Loucy (cell line): ENCODE measurements around the gene MYL10.
"Not testable (repeated sequence)": the region's sequence is repeated elsewhere in the genome, so short reads cannot be mapped to it uniquely, and the experiment has no call there.

Source experiments
- H2AFZ ChIP-seq: fragments of 200-600 bp; sonication (generic); 2 replicates; pipeline ENCODE4 v1.6.0; 2016; ENCODE audit warnings: antibody characterized with exemption, mild to moderate bottlenecking, low read length, moderate library complexity
- H3F3A ChIP-seq: fragments of 200-600 bp; 2 replicates; pipeline ENCODE4 v1.6.0; 2016; ENCODE audit warnings: antibody characterized with exemption, low read depth, mild to moderate bottlenecking
- H3K27me3 ChIP-seq: fragments of 200-600 bp; sonication (generic); 2 replicates; pipeline ENCODE4 v1.6.1; 2014; ENCODE audit warnings: low read length, mild to moderate bottlenecking; ENCODE audit not compliant: insufficient read depth, poor library complexity, severe bottlenecking
- H3K36me3 ChIP-seq: fragments of 200-600 bp; sonication (generic); 2 replicates; pipeline ENCODE4 v1.6.1; 2016; ENCODE audit warnings: low read length; ENCODE audit not compliant: insufficient read depth
- H3K4me1 ChIP-seq: fragments of 200-600 bp; sonication (generic); 2 replicates; pipeline ENCODE4 v1.5.1; 2014; ENCODE audit warnings: low read length, mild to moderate bottlenecking; ENCODE audit not compliant: insufficient read depth, poor library complexity, severe bottlenecking
- H3K4me2 ChIP-seq: fragments of 200-600 bp; sonication (generic); 2 replicates; pipeline ENCODE4 v1.6.0; 2014; ENCODE audit warnings: antibody characterized with exemption, low read length, low read depth, mild to moderate bottlenecking; ENCODE audit not compliant: poor library complexity, severe bottlenecking
- H3K4me3 ChIP-seq: fragments of 200-600 bp; sonication (generic); 2 replicates; pipeline ENCODE4 v1.5.1; 2014; ENCODE audit warnings: low read length, mild to moderate bottlenecking, mixed read lengths; ENCODE audit not compliant: poor library complexity, severe bottlenecking
- H3K79me2 ChIP-seq: fragments of 200-600 bp; sonication (generic); 2 replicates; pipeline ENCODE4 v1.6.1; 2014; ENCODE audit warnings: low read length; ENCODE audit not compliant: insufficient read depth
- H3K9ac ChIP-seq: fragments of 200-600 bp; sonication (generic); 2 replicates; pipeline ENCODE4 v1.6.0; 2014; ENCODE audit warnings: mild to moderate bottlenecking, low read depth, low read length, moderate library complexity; ENCODE audit not compliant: poor library complexity, severe bottlenecking
- H3K9me2 ChIP-seq: fragments of 200-600 bp; sonication (generic); replicated peaks from 2 replicates; pipeline ENCODE4 v1.6.1; 2016; ENCODE audit warnings: low read depth, low read length, mixed read lengths
- H3K9me3 ChIP-seq: fragments of 200-600 bp; sonication (generic); 2 replicates; pipeline ENCODE4 v1.6.1; 2014; ENCODE audit warnings: mild to moderate bottlenecking, antibody characterized with exemption, low read length, low read depth; ENCODE audit not compliant: insufficient read depth
- H4K20me1 ChIP-seq: fragments of 200-600 bp; sonication (generic); 2 replicates; pipeline ENCODE4 v1.6.0; 2014; ENCODE audit warnings: antibody characterized with exemption, low read length, mild to moderate bottlenecking; ENCODE audit not compliant: insufficient read depth, poor library complexity, severe bottlenecking
- CTCF ChIP-seq: fragments of 200-600 bp; sonication (generic); conservative IDR thresholded peaks from 2 replicates; pipeline ENCODE4 v1.5.1; 2014; ENCODE audit warnings: mild to moderate bottlenecking, antibody characterized with exemption, low read length
- EZH2phosphoT487 ChIP-seq: fragments of 200-600 bp; IDR thresholded peaks from 2 replicates; pipeline ENCODE4 v1.6.1; 2018; ENCODE audit warnings: antibody characterized with exemption, mild to moderate bottlenecking, moderate library complexity, borderline replicate concordance

Gene MYL10

GRCh38 chr7:101608772-101609713, 20.1 kb downstream of the MYL10 start:
- H3F3A ChIP-seq: no peaks in the 10 kb centered on the region
- no peaks in the 10 kb centered on the region for H3K9me2 ChIP-seq
- H3K9ac ChIP-seq: no peak overlapping the region
- no peaks in the 10 kb centered on the region for H3K4me1 ChIP-seq
- no peaks in the 10 kb centered on the region for H3K79me2 ChIP-seq
- no peak overlapping the region for H3K4me3 ChIP-seq
- H2AFZ ChIP-seq: no peak overlapping the region
- no peaks in the 10 kb centered on the region for H3K9me3 ChIP-seq
- H4K20me1 ChIP-seq: no peaks in the 10 kb centered on the region
- no peak overlapping the region for H3K4me2 ChIP-seq
- TF ChIP-seq CTCF: no peak
- TF ChIP-seq EZH2phosphoT487: no peak
- H3K27me3 ChIP-seq: no peaks in the 10 kb centered on the region
- H3K36me3 ChIP-seq: no peaks in the 10 kb centered on the region

GRCh38 chr7:101606498-101606923, 22.6 kb downstream of the MYL10 start:
- no peak overlapping the region for H2AFZ ChIP-seq
- H3F3A ChIP-seq: no peaks in the 10 kb centered on the region
- H3K4me1 ChIP-seq: no peaks in the 10 kb centered on the region
- H3K4me3 ChIP-seq: no peak overlapping the region
- no peak overlapping the region for H3K4me2 ChIP-seq
- H3K9me3 ChIP-seq: no peaks in the 10 kb centered on the region
- TF ChIP-seq CTCF (no peak), EZH2phosphoT487 (no peak)
- no peaks in the 10 kb centered on the region for H3K36me3 ChIP-seq
- no peak overlapping the region for H3K9ac ChIP-seq
- no peaks in the 10 kb centered on the region for H4K20me1 ChIP-seq
- no peaks in the 10 kb centered on the region for H3K79me2 ChIP-seq
- no peaks in the 10 kb centered on the region for H3K9me2 ChIP-seq
- H3K27me3 ChIP-seq: no peaks in the 10 kb centered on the region

- no peaks in the 10 kb centered on the region for H3K36me3 ChIP-seq
- TF ChIP-seq CTCF: no peak
- no peak for TF ChIP-seq EZH2phosphoT487
Observed at GRCh38 chr7:101605611-101606497, 23.2 kb downstream of the MYL10 start.

GRCh38 chr7:101604934-101605332, 24.2 kb downstream of the MYL10 start:
- H3K36me3 ChIP-seq, H3K9ac ChIP-seq, H3K9me3 ChIP-seq, H2AFZ ChIP-seq, H3K27me3 ChIP-seq, H3K79me2 ChIP-seq, H4K20me1 ChIP-seq, H3K4me3 ChIP-seq, H3F3A ChIP-seq, H3K9me2 ChIP-seq, H3K4me1 ChIP-seq, H3K4me2 ChIP-seq: not testable (repeated sequence)

More at GRCh38 chr7:101605611-101606497, 23.2 kb downstream of the MYL10 start:
- no peaks in the 10 kb centered on the region for H3K27me3 ChIP-seq
- no peak overlapping the region for H3K4me2 ChIP-seq
- H3K4me1 ChIP-seq: no peaks in the 10 kb centered on the region
- no peaks in the 10 kb centered on the region for H3F3A ChIP-seq
- no peak overlapping the region for H3K4me3 ChIP-seq
- no peaks in the 10 kb centered on the region for H3K9me2 ChIP-seq
- no peaks in the 10 kb centered on the region for H3K79me2 ChIP-seq
- no peak overlapping the region for H2AFZ ChIP-seq
- no peaks in the 10 kb centered on the region for H4K20me1 ChIP-seq
- H3K9ac ChIP-seq: no peak overlapping the region
- no peaks in the 10 kb centered on the region for H3K9me3 ChIP-seq
